ENCODE measurements around the gene STOML1.

DNA sequence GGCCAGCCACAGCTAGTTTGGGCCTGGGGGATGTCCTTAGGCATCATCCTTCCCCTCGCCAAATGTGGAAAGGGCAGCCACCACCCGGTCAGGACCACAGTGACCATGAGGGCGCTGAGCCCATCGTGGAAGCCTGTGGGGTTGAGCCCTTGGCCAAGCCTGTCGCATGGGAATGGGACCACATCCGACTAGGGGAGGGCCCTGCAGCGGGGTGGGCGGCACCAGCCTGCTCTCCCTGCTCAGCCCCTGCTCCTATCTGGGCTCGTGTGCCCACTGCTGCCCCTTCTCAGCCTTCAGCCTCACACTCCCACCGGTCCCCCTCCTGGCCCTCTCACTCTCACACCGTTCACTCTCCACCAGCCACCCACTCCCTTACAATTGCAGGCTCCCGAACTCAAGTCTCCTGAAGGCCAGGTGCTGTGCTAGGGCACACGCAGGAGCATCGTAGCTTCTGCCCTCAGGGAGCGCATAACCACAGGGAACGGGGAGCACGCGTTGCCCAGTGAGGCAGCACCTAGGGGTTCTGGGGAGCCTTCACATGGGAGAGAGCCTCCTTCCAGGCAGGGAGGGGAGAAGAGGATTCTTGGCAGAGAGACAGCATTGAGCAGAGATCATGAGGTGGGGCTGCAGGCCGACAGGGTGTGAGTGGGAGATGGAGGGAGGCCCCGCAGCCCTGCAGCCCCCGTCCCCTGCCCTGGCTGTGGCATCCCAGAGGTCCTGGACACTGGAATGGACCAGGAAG lies 39.8 kb downstream of the STOML1 start:
- no peak for TF ChIP-seq CTCF (IDR thresholded peaks at IDR 0.05)
- TF ChIP-seq POLR2AphosphoS5 (IDR thresholded peaks at IDR 0.05; ENCODE audit: low read depth, low read length): no peak
- TF ChIP-seq REST (IDR thresholded peaks at IDR 0.05; ENCODE audit: insufficient read depth in 1 of 2, low read depth in 2 of 2, low read length in 1 of 2): no peak
- no peak for TF ChIP-seq SIN3A (IDR thresholded peaks at IDR 0.05; ENCODE audit: borderline replicate concordance, insufficient read depth, low read depth, low read length)

Measured in Panc1 (cell line).